Stomach (tissue), 9 donors: Measurements from ENCODE around the gene ZNF141. TPM values are rescaled to one million over a fixed set of nuclear protein-coding genes. Genes with fewer than 3 reads are reported as not detected.

ENCODE experiments used
- DNase-seq, 2 donors: peaks; one replicate each; pipeline versions ENCODE4 v3.0.0 to v3.0.0-alpha.2; 2013 to 2019
- H3K27ac ChIP-seq, 5 donors: fragments of 200-600 bp in 4 of 5; sonication (generic) in 4 of 5; one replicate each; pipeline ENCODE4 v1.5.1; 2013 to 2019; ENCODE audit warnings: mild to moderate bottlenecking in 1 of 5, moderate library complexity in 1 of 5
- H3K27me3 ChIP-seq, 3 donors: fragments of 200-600 bp; sonication (generic); one replicate each; pipeline ENCODE4 v1.5.1; 2017 to 2019; ENCODE audit warnings: mixed run types in 1 of 3
- H3K36me3 ChIP-seq, 4 donors: fragments of 200-600 bp; sonication (generic); 1 replicate in 3 of 4; 2 replicates in 1 of 4; pipeline ENCODE4 v1.5.1; 2016 to 2019
- H3K4me1 ChIP-seq, 4 donors: fragments of 200-600 bp; sonication (generic); one replicate each; pipeline ENCODE4 v1.5.1; 2016 to 2019
- H3K4me3 ChIP-seq, 4 donors: fragments of 200-600 bp; sonication (generic) in 3 of 4; one replicate each; pipeline ENCODE4 v1.5.1; 2016 to 2019; ENCODE audit warnings: mild to moderate bottlenecking in 1 of 4
- H3K9me3 ChIP-seq, 4 donors: fragments of 200-600 bp; sonication (generic); one replicate each; pipeline ENCODE4 v1.5.1; 2016 to 2019
- EP300 ChIP-seq: sonication (generic); formaldehyde crosslinking; IDR thresholded peaks from one replicate; pipeline ENCODE4 v1.6.1; 2017; ENCODE audit warnings: antibody characterized with exemption
- POLR2A ChIP-seq, 4 donors: fragments of 450-650 bp; IDR thresholded peaks; one replicate each; pipeline ENCODE4 v1.6.1; 2016; ENCODE audit warnings: antibody characterized with exemption in 4 of 4, control low read depth in 2 of 4, mild to moderate bottlenecking in 1 of 4, moderate library complexity in 1 of 4
- POLR2AphosphoS5 ChIP-seq, 3 donors: sonication (generic); formaldehyde crosslinking; IDR thresholded peaks; one replicate each; pipeline ENCODE4 v1.6.1; 2016; ENCODE audit warnings: antibody characterized with exemption in 3 of 3
- WGBS, 5 donors: extraction: QIAGEN DNeasy Blood & Tissue Kit in 3 of 5; methylation state at CpG; one replicate each; pipeline versions ENCODE4 v1.1.5 to v1.1.7; 2013 to 2018; 5-methylcytosine and 5-hydroxymethylcytosine counted together
- intact Hi-C: fragments of 100-400 bp; cut with DNase I; formaldehyde crosslinking; loops from one replicate; pipeline ENCODE4 v1.15.1; 2023; ENCODE audit warnings: low total_unique reads
- polyA plus RNA-seq, 3 donors: library from polyadenylated mRNA; stranded (reverse); fragments of 200-250 nt; gene quantifications; one replicate each; pipeline ENCODE4 v1.2.3, GENCODE V29; 2013
- total RNA-seq, 5 donors: library from RNA; depleted of rRNA; stranded (reverse); fragments of >200 nt; gene quantifications; one replicate each; pipeline versions ENCODE4 v1.1.0 to v1.2.3, GENCODE V29; 2014 to 2016
- TF ChIP-seq, protein P1 (sequence below), 7 experiments: fragments of 450-650 bp in 4 of 7; fragments of 200-600 bp in 3 of 7; sonication (generic) in 3 of 7; IDR thresholded peaks; one replicate each; pipeline ENCODE4 v1.5.1; 2016 to 2019; ENCODE audit warnings: antibody characterized with exemption in 7 of 7, control low read depth in 2 of 7, mild to moderate bottlenecking in 1 of 7
- donor health status: healthy with polysubstance abuse.
- donor health status: Bipolar disorder and iron deficiency.
- donor health status: healthy.

The ZNF141 gene
- total and polyA plus RNA-seq, 8 donors, result 2.6 to 74.7 (median 21.8) TPM

DNA sequence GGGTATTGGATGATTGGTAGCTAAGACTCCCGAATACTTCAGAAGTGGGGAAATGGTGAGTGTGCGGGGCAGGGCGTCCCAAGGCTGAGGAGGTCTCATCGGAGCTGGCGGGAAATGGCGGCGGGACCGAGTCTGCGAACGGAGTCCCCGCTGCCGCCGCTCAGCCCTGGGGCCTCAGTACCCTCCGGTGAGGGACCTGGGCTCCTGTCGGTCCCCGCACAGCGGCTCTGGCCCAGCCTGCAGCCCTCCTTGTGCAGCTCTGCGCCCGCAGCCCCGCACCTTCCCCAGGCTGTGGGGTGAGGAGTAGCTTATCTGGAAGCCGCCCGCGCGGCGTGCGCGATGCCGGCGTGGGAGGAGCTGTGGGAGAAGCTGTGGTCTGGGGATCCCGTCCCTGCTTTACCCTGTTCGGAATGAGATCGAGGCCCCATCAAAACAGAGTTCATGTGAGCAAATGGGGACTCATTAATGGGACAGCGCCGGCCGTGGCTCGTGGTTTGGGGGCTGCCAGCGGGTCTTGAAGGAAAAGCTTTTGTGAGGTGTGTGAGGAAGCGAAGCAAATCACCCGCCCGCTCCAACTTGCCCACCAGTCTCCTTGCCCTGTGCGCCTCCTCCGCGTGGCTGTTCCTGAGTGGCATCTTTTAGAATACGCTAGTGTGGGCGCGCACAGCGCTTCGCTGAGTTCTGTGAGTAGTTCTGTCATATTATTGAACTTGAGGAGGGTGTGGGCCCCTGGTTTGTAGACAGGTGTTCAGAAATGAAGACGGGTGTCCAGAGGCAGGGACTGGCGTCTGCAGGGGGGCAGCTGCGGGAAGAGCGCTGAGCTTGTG lies 531 bp downstream of the ZNF141 start:
- peaks cover 11 to 32% (median 19%) of the 10 kb centered on the region in 4 donors for H3K4me1 ChIP-seq
- peak; percentile 40 to 77 for DNase-seq
- H3K27ac ChIP-seq, result peak overlapping the region; percentile 91 to 95 (median 92)
- intact Hi-C loops, result no loop called here
- H3K4me3 ChIP-seq, result peak overlapping the region; percentile 78 to 93 (median 88)
- H3K27me3 ChIP-seq, result no peaks in the 10 kb centered on the region
- WGBS, 5 donors, result 2 to 5% (median 2%) methylated on average over 34 to 52 of the region's 52 CpGs
- H3K9me3 ChIP-seq, result peaks cover 0 to 32% (median 17%) of the 10 kb centered on the region in 4 donors
- peaks cover 0 to 27% (median 14%) of the 10 kb centered on the region in 4 donors for H3K36me3 ChIP-seq
- no peak for TF ChIP-seq POLR2A (IDR thresholded peaks at IDR 0.05)
- TF ChIP-seq EP300, result no peak
- TF ChIP-seq POLR2AphosphoS5 (IDR thresholded peaks at IDR 0.05), result no peak
- TF ChIP-seq, protein P1, sequence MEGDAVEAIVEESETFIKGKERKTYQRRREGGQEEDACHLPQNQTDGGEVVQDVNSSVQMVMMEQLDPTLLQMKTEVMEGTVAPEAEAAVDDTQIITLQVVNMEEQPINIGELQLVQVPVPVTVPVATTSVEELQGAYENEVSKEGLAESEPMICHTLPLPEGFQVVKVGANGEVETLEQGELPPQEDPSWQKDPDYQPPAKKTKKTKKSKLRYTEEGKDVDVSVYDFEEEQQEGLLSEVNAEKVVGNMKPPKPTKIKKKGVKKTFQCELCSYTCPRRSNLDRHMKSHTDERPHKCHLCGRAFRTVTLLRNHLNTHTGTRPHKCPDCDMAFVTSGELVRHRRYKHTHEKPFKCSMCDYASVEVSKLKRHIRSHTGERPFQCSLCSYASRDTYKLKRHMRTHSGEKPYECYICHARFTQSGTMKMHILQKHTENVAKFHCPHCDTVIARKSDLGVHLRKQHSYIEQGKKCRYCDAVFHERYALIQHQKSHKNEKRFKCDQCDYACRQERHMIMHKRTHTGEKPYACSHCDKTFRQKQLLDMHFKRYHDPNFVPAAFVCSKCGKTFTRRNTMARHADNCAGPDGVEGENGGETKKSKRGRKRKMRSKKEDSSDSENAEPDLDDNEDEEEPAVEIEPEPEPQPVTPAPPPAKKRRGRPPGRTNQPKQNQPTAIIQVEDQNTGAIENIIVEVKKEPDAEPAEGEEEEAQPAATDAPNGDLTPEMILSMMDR (IDR thresholded peaks at IDR 0.05), result no peak

- H3K9me3 ChIP-seq, result peaks cover 0 to 37% (median 20%) of the 10 kb centered on the region in 4 donors
Observed at GRCh38 chr4:338759-339097, 1.1 kb downstream of the ZNF141 start.

DNA sequence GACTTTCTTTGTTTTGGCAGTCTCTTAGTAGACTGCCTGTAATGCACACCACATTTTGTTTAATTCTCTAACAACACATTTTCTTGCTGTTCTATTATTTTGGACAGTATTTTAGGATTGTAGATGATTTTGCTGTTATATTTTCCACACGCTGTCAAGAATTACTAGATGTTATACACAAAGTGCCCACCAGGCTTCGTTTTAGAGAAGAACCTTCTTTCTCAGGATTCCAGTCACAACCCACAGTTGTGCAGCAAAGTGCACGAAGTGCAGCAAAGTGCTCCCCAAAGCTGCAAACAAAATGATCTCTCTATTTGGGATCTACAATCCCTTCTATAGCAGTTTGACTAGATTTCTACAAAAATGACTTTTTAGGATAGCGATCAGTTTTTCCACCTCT lies 2.4 kb downstream of the ZNF141 start:
- Histone ChIP-seq H3K27me3 (no peaks in the 10 kb centered on the region), H3K4me1 (peaks cover 11 to 32% (median 19%) of the 10 kb centered on the region in 4 donors), H3K4me3 (no peak overlapping the region), H3K9me3 (peaks cover 0 to 50% (median 30%) of the 10 kb centered on the region in 4 donors), H3K27ac (no peak overlapping the region), H3K36me3 (peaks cover 12 to 44% (median 29%) of the 10 kb centered on the region in 4 donors)
- TF ChIP-seq EP300, result no peak
- TF ChIP-seq, protein P1 (IDR thresholded peaks at IDR 0.05), result peak in 2 of 7 experiments; percentile 10 to 29
- 91 to 96% (median 92%) methylated on average over 4 of the region's 4 CpGs for WGBS, 5 donors
- no peak for DNase-seq
- intact Hi-C loops, result no loop called here

More at GRCh38 chr4:338759-339097, 1.1 kb downstream of the ZNF141 start:
- WGBS, 5 donors, result 23 to 31% (median 26%) methylated on average over 13 of the region's 13 CpGs
- no peak for TF ChIP-seq POLR2A (IDR thresholded peaks at IDR 0.05)
- no peak for TF ChIP-seq EP300
- no peak for TF ChIP-seq POLR2AphosphoS5 (IDR thresholded peaks at IDR 0.05)
- TF ChIP-seq, protein P1 (IDR thresholded peaks at IDR 0.05), result no peak
- Histone ChIP-seq H3K27ac (peak overlapping the region in 3 of 5 donors; percentile 91 to 95 (median 91)), H3K27me3 (no peaks in the 10 kb centered on the region), H3K4me1 (peaks cover 11 to 32% (median 19%) of the 10 kb centered on the region in 4 donors), H3K4me3 (peak overlapping the region; percentile 78 to 93 (median 88)), H3K36me3 (peaks cover 0 to 31% (median 17%) of the 10 kb centered on the region in 4 donors)
- no peak for DNase-seq
- intact Hi-C loops, result no loop called here

GRCh38 chr4:373062-373839 lies 35.6 kb downstream of the ZNF141 start:
- DNase-seq, result no peak
- intact Hi-C loops, result no loop called here
- Histone ChIP-seq H3K9me3 (peaks cover 58 to 100% (median 96%) of the 10 kb centered on the region in 4 donors), H3K36me3 (peaks cover 20 to 69% (median 58%) of the 10 kb centered on the region in 4 donors), H3K4me1 (no peaks in the 10 kb centered on the region), H3K27me3 (no peaks in the 10 kb centered on the region), H3K27ac (no peak overlapping the region), H3K4me3 (no peak overlapping the region)
- TF ChIP-seq POLR2A (IDR thresholded peaks at IDR 0.05) (no peak), POLR2AphosphoS5 (IDR thresholded peaks at IDR 0.05) (no peak), EP300 (no peak)
- TF ChIP-seq, protein P1 (IDR thresholded peaks at IDR 0.05), result no peak
- WGBS, 5 donors, result 88 to 94% (median 92%) methylated on average over 7 of the region's 7 CpGs
